Activated naive CD4-positive, alpha-beta T cell treated with anti-CD3 and anti-CD28 coated beads, Interleukin-2, amount 50 U/mL, for 24 hours (primary cell): Measurements from ENCODE around the gene DOCK6.

Source experiments
- H3K27ac Mint-ChIP-seq: one replicate; pipeline ENCODE4 v1.8.0; 2021; ENCODE audit warnings: mild to moderate bottlenecking, mixed read lengths
- H3K27me3 Mint-ChIP-seq: one replicate; pipeline ENCODE4 v1.8.0; 2021; ENCODE audit warnings: mixed read lengths
- H3K36me3 Mint-ChIP-seq: one replicate; pipeline ENCODE4 v1.8.0; 2021; ENCODE audit warnings: mixed read lengths
- H3K4me1 Mint-ChIP-seq: one replicate; pipeline ENCODE4 v1.8.0; 2021; ENCODE audit warnings: mixed read lengths
- H3K4me3 Mint-ChIP-seq: one replicate; pipeline ENCODE4 v1.8.0; 2021; ENCODE audit warnings: mild to moderate bottlenecking, mixed read lengths
- H3K9me3 Mint-ChIP-seq: one replicate; pipeline ENCODE4 v1.8.0; 2021; ENCODE audit warnings: mixed read lengths

Gene DOCK6

GRCh38 chr19:11202488-11203193, 59.7 kb downstream of the DOCK6 start:
- H3K9me3 Mint-ChIP-seq = no peaks in the 10 kb centered on the region
- H3K4me3 Mint-ChIP-seq = no peak overlapping the region
- peaks cover 1% of the 10 kb centered on the region for H3K27me3 Mint-ChIP-seq
- no peak overlapping the region for H3K27ac Mint-ChIP-seq
- no peaks in the 10 kb centered on the region for H3K36me3 Mint-ChIP-seq
- H3K4me1 Mint-ChIP-seq = no peaks in the 10 kb centered on the region

- Mint-ChIP-seq H3K27ac (no peak overlapping the region), H3K36me3 (no peaks in the 10 kb centered on the region), H3K27me3 (peaks cover 1% of the 10 kb centered on the region), H3K4me3 (no peak overlapping the region), H3K4me1 (no peaks in the 10 kb centered on the region), H3K9me3 (no peaks in the 10 kb centered on the region)
These were observed 60.5 kb downstream of the DOCK6 start for GRCh38 chr19:11201791-11202190.

GRCh38 chr19:11200931-11201330, 61.4 kb downstream of the DOCK6 start:
- Mint-ChIP-seq H3K4me3 (no peak overlapping the region), H3K27ac (no peak overlapping the region), H3K27me3 (peaks cover 3% of the 10 kb centered on the region), H3K4me1 (no peaks in the 10 kb centered on the region), H3K9me3 (no peaks in the 10 kb centered on the region), H3K36me3 (no peaks in the 10 kb centered on the region)

GRCh38 chr19:11200015-11200574, 62.2 kb downstream of the DOCK6 start:
- Mint-ChIP-seq H3K4me3 (no peak overlapping the region), H3K9me3 (no peaks in the 10 kb centered on the region), H3K36me3 (no peaks in the 10 kb centered on the region), H3K4me1 (peaks cover 5% of the 10 kb centered on the region), H3K27ac (no peak overlapping the region), H3K27me3 (peaks cover 7% of the 10 kb centered on the region)

GRCh38 chr19:11199517-11199916, 62.8 kb downstream of the DOCK6 start:
- Mint-ChIP-seq H3K4me3 (no peak overlapping the region), H3K27ac (no peak overlapping the region), H3K4me1 (peaks cover 5% of the 10 kb centered on the region), H3K9me3 (no peaks in the 10 kb centered on the region), H3K27me3 (peaks cover 7% of the 10 kb centered on the region), H3K36me3 (no peaks in the 10 kb centered on the region)

GRCh38 chr19:11198769-11199424, 63.4 kb downstream of the DOCK6 start:
- no peaks in the 10 kb centered on the region for H3K36me3 Mint-ChIP-seq
- no peaks in the 10 kb centered on the region for H3K9me3 Mint-ChIP-seq
- H3K4me3 Mint-ChIP-seq = no peak overlapping the region
- H3K4me1 Mint-ChIP-seq = peaks cover 5% of the 10 kb centered on the region
- peaks cover 5% of the 10 kb centered on the region for H3K27me3 Mint-ChIP-seq
- H3K27ac Mint-ChIP-seq = no peak overlapping the region

- Mint-ChIP-seq H3K27ac (no peak overlapping the region), H3K36me3 (no peaks in the 10 kb centered on the region), H3K9me3 (no peaks in the 10 kb centered on the region)
These were observed 64.2 kb downstream of the DOCK6 start for GRCh38 chr19:11198175-11198534.

GRCh38 chr19:11197291-11198174, 64.8 kb downstream of the DOCK6 start, which contains the start of gene KANK2:
Gene KANK2 (minus strand): TSS chr19:11197545. CDS start chr19:11194511, 3,034 bp downstream.
- Mint-ChIP-seq H3K36me3 (no peaks in the 10 kb centered on the region), H3K4me1 (peaks cover 5% of the 10 kb centered on the region), H3K9me3 (no peaks in the 10 kb centered on the region), H3K27ac (no peak within 1 kb of the TSS), H3K4me3 (peak within 1 kb of the TSS; percentile 78), H3K27me3 (peaks cover 5% of the 10 kb centered on the region)

More at GRCh38 chr19:11198175-11198534, 64.2 kb downstream of the DOCK6 start:
- H3K4me3 Mint-ChIP-seq = peak overlapping the region; percentile 78
- H3K4me1 Mint-ChIP-seq = peaks cover 5% of the 10 kb centered on the region
- H3K27me3 Mint-ChIP-seq = peaks cover 5% of the 10 kb centered on the region

GRCh38 chr19:11196406-11197287, 65.7 kb downstream of the DOCK6 start:
- Mint-ChIP-seq H3K4me1 (peaks cover 5% of the 10 kb centered on the region), H3K4me3 (peak overlapping the region; percentile 74), H3K9me3 (no peaks in the 10 kb centered on the region), H3K27me3 (peaks cover 5% of the 10 kb centered on the region), H3K27ac (no peak overlapping the region), H3K36me3 (no peaks in the 10 kb centered on the region)

GRCh38 chr19:11195681-11196080, 66.6 kb downstream of the DOCK6 start:
- H3K9me3 Mint-ChIP-seq = no peaks in the 10 kb centered on the region
- H3K4me3 Mint-ChIP-seq = peak overlapping the region; percentile 8
- H3K27me3 Mint-ChIP-seq = peaks cover 5% of the 10 kb centered on the region
- no peaks in the 10 kb centered on the region for H3K36me3 Mint-ChIP-seq
- peaks cover 5% of the 10 kb centered on the region for H3K4me1 Mint-ChIP-seq
- H3K27ac Mint-ChIP-seq = no peak overlapping the region

- H3K27me3 Mint-ChIP-seq = peaks cover 5% of the 10 kb centered on the region
- H3K9me3 Mint-ChIP-seq = no peaks in the 10 kb centered on the region
- no peaks in the 10 kb centered on the region for H3K36me3 Mint-ChIP-seq
- H3K27ac Mint-ChIP-seq = no peak overlapping the region
- peaks cover 5% of the 10 kb centered on the region for H3K4me1 Mint-ChIP-seq
- no peak overlapping the region for H3K4me3 Mint-ChIP-seq
These were observed 67.4 kb downstream of the DOCK6 start for GRCh38 chr19:11194656-11195558.

- Mint-ChIP-seq H3K27ac (no peak overlapping the region), H3K4me1 (peaks cover 5% of the 10 kb centered on the region), H3K4me3 (no peak overlapping the region), H3K9me3 (no peaks in the 10 kb centered on the region), H3K27me3 (peaks cover 5% of the 10 kb centered on the region), H3K36me3 (no peaks in the 10 kb centered on the region)
These were observed 68.2 kb downstream of the DOCK6 start for GRCh38 chr19:11194173-11194572.

GRCh38 chr19:11192957-11193939, 69.1 kb downstream of the DOCK6 start:
- Mint-ChIP-seq H3K4me1 (peaks cover 5% of the 10 kb centered on the region), H3K27ac (no peak overlapping the region), H3K9me3 (no peaks in the 10 kb centered on the region), H3K36me3 (no peaks in the 10 kb centered on the region), H3K27me3 (peaks cover 5% of the 10 kb centered on the region), H3K4me3 (no peak overlapping the region)
